SKM-1 treated with dmso at 0.1 percent for 144 hours (cell line): ENCODE results near the gene DLGAP4.
A peak's percentile ranks its signal among the peaks of the same experiment; 100 is the strongest.

Experiments used
- DNase-seq: peaks from one replicate; lab custom pipeline; 2025; ENCODE audit not compliant: unreplicated experiment; lab: John Stamatoyannopoulos, UW

The DLGAP4 gene

DNA sequence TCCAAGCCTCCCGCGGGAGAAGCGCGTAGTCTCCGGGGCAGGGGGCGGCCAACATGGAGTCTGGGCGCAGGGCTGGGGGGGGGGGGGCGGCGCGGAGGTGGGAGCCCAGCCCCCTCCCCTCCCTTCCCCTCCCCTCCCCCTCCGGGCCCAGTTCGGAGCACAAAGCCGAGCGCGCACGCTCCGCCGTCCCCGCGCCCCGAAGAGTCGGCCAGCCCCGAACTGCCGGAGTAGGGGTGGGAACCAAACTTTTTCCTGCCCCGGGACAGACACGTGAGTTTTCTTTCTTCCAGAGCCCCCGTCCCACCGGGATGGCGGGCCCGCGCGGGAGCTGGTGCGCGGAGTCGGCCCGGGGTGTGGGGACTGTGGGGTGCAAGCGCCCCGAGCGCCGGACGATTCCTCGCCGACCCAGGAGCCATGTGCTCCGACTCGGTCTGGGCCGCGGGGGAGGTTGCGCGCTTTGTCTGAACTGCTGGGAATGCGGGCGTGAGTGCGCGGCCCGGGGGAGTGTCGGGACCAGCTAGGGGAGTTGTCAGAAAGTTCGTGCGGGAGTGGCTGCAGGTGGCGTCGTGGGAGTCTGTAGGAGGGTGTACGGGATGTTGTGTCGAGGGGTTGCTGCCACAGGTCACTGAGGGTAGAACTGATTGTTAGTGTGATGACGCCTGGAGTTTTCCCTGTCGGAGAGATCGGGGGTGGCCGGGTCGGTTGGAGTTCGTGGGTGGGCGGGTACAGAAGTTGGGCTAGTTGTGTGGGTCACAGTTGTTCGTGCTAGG lies 268.4 kb downstream of the DLGAP4 start:
- DNase-seq = peak; percentile 16

DNA sequence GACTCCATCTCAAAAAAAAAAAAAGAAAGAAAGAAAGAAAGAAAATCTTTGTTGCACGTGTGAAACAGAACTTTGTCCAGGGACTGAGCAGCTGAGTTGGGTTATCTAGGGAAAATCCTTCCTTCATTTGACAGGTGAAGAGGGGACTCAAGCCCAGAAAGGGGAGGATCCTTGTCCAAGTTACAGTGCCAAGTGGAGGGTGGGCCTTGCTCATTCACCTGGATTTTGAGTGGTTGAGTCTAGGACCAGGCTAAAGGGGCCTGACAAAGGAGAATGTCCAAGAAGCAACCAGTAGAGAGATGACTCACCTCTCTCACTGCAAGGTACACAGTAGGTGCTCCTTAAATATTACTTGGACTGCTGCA lies 269.9 kb downstream of the DLGAP4 start:
- DNase-seq = no peak
